Liver (tissue), 3 donors: ENCODE measurements around the gene LRRC71.

Experiments
- JUND ChIP-seq, 2 donors: IDR thresholded peaks; 2 replicates each; pipeline ENCODE4 v1.6.1; 2016; ENCODE audit warnings: antibody characterized with exemption in 2 of 2
- SP1 ChIP-seq: IDR thresholded peaks from 2 replicates; pipeline ENCODE4 v1.6.1; 2018; ENCODE audit warnings: antibody characterized with exemption, mild to moderate bottlenecking
- TAF1 ChIP-seq: conservative IDR thresholded peaks from 2 replicates; pipeline ENCODE4 v1.6.1; 2016; ENCODE audit warnings: antibody characterized with exemption, mild to moderate bottlenecking
- YY1 ChIP-seq: IDR thresholded peaks from 2 replicates; pipeline ENCODE4 v1.6.1; 2016; ENCODE audit warnings: antibody characterized with exemption, mild to moderate bottlenecking
- TF ChIP-seq, protein P1 (sequence below): fragments of 150-350 bp; IDR thresholded peaks from 2 replicates; pipeline ENCODE4 v1.5.1; 2017; ENCODE audit warnings: improper control_type of control experiment, low read depth, low read length; ENCODE audit not compliant: missing input control
- donor health status: healthy.
- donor health status: healthy.

- TF ChIP-seq, protein P1, sequence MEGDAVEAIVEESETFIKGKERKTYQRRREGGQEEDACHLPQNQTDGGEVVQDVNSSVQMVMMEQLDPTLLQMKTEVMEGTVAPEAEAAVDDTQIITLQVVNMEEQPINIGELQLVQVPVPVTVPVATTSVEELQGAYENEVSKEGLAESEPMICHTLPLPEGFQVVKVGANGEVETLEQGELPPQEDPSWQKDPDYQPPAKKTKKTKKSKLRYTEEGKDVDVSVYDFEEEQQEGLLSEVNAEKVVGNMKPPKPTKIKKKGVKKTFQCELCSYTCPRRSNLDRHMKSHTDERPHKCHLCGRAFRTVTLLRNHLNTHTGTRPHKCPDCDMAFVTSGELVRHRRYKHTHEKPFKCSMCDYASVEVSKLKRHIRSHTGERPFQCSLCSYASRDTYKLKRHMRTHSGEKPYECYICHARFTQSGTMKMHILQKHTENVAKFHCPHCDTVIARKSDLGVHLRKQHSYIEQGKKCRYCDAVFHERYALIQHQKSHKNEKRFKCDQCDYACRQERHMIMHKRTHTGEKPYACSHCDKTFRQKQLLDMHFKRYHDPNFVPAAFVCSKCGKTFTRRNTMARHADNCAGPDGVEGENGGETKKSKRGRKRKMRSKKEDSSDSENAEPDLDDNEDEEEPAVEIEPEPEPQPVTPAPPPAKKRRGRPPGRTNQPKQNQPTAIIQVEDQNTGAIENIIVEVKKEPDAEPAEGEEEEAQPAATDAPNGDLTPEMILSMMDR: no peak
- TF ChIP-seq JUND (IDR thresholded peaks at IDR 0.05) (no peak), SP1 (no peak), TAF1 (no peak), YY1 (no peak)
Observed at GRCh38 chr1:156908541-156908940, 11.9 kb upstream of the LRRC71 start.
